RPMI7951 (cell line): ENCODE results near the gene EGLN2. TPM values are rescaled to one million over a fixed set of nuclear protein-coding genes. Genes with fewer than 3 reads are reported as not detected.
"Not testable (repeated sequence)": the region's sequence is repeated elsewhere in the genome, so short reads cannot be mapped to it uniquely, and the experiment has no call there.

Experiments
- DNase-seq: peaks from one replicate; pipeline ENCODE4 v3.0.0-alpha.2; 2012; ENCODE audit warnings: low read depth
- total RNA-seq: library from RNA; depleted of rRNA; stranded (reverse); fragments of >200 nt; shearing (Covaris generic); gene quantifications from 2 replicates; pipeline ENCODE4 v1.2.3, GENCODE V29; 2014

The EGLN2 gene
- total RNA-seq, 1 experiment from 2014 or later = 55.3 TPM

DNA sequence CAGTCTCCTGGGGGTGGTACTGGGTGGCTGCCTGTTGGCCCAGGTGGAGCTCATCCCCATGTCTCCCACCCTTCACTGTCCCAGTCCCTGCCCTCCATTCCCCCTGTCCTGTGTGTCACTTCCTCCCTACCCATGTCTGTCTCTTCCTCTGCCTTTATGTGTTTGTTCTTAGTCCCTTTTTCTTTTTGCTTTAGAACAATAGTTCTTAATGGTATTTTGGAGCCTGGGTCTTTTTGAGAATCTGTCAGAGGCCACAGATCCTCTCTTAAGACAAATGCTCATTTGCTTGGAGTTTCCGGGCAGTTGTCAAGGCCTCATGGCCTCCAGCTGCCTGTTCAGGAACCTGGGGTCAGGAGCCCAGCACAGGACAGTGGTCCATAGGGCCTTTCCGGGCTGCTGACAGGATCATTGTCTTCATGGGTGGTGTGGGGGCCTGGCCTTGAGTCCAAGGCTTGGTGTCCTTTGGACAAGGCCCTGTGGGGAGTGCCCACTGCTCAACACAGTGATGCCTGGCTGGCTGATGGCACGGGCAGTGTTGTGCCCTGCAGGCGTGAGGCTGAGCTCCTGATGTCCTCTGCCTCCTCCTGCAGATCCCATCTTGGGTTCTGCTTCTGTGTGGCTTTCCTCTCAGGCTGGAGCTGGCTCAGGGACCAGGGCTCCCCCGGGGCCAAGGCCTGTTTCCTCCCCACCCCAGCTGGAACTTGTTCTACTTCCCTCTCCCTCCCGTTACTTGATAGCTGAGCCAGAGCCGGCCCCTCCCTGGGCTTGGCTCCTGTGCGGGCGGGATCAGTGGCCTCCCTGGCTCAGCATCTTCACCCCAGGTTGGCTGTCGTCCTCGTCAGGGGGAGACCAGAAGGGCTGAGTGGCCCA, 3.5 kb downstream of the EGLN2 start:
- DNase-seq = no peak

- DNase-seq = no peak
Measured at GRCh38 chr19:40803170-40803856, 4.3 kb downstream of the EGLN2 start.

DNA sequence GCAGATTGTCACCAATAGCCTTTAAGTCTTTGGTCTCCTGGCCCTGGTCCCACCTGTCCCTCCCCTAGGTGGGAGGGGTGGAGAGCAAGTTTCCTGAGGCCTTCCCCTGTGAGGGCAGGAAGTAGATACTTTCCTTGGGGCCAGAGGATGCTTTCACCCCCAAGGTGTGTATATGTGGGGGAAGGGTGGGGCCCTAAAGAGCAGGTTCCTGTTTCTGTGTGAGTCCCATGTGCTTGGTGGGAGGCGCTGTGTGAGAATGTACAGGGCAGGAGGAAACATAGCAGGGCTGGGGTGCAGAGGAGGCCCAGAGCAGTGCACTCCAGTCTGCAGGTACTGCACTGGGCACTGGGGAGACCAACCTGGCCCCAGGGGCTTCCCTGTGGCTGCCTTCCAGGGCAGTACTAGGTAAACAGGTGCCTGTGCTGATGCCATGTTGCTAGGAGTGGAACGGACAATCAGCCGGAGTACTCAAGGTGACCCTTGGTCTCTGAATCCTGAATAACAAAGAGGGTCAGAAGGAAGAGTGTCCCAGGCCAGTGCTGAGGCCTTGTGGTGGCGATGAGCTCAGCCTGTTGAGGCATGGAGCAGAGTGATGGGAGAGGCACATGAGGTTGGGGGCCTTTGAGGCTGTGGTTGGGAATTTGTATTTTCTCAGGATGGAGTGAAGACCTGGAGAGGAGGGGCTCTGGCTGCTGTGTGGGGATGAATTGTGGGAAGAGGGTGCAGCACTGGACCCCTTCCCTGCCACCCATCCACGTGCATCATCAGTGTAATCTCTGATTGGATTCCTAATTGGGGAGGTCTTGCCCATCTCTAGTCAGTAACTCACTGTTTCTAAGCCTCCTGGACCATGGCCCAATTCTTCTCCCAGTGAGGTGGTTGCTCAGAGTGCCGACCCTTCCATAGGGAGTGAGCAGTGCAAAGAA, 5.1 kb downstream of the EGLN2 start:
- no peak for DNase-seq

- no peak for DNase-seq
Measured at GRCh38 chr19:40804783-40805242, 5.8 kb downstream of the EGLN2 start.

GRCh38 chr19:40805258-40805868, 6.4 kb downstream of the EGLN2 start:
- DNase-seq = no peak

DNA sequence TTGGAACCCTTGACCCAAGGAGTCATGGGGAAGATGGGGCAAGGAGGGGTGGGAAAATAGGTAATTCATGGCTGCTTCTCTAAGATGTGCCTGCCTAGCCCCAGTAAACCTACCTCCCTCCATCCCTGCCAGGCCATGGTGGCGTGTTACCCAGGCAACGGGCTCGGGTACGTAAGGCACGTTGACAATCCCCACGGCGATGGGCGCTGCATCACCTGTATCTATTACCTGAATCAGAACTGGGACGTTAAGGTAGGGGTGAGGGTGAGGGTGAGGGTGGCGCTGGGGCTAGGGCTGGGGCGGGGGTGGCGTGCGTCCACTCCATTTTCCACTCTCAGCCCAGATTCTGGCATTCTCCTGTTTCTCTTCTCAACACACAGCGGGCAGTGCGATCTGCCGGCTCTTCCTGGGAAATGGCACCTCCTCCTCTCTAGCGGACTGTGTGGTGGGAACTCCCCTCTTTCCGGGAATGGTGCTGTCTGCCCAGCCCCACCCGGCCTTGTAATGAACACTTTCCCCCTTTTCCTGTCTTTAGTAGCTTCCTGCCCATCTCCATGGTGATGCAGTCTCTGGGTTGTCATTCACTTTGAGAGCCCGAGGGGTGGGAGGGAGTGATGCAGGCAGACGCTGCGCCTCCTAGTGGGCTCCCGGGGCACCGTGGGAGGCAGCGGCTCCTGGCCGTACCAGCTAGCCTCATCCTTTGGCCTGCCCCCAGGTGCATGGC, 7.6 kb downstream of the EGLN2 start:
- peak; percentile 85 for DNase-seq

GRCh38 chr19:40807147-40808020, 8.4 kb downstream of the EGLN2 start:
- no peak for DNase-seq

- DNase-seq = no peak
Measured at GRCh38 chr19:40808021-40808325, 9.0 kb downstream of the EGLN2 start.

DNA sequence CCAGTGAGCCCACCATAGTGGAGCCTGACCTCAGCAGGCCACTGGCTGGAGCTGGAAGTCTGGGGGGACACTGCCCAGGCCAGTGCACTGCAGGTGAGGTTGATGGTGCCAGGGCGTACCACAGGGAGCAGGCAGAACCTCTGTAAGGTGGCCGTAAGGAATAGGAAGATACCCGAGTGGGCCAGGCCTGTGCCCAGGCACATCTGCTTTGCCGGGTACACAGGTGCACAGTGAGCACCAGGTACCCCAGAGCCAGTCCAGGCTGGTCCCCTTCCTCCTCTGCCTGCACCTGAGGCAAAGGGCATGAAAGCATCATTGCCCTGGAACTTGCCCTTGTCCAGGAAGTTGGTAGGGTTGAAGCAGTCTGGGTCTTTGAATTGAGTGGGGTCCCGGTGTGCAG, 9.5 kb downstream of the EGLN2 start:
- no peak for DNase-seq

GRCh38 chr19:40809358-40810086, 10.5 kb downstream of the EGLN2 start:
- DNase-seq = no peak

DNA sequence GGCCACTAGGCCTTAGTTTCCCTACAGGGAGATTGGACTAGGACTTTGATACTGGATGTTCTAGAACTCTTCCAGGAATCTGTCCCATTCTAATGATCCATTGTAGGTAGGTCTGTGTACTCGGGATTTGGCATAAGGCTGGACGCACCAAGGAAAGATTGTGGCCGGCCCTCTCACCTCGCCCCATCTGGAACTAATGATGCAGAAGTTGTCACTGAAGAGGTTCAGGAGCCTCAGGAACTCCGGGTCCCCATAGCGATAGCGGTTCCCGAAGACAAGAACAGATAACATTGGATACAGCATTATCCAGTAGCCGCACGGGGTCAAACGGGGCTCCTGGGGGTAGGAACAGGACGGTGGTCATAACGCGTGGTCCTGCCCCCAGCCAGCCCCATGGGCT, 11.2 kb downstream of the EGLN2 start:
- peak; percentile 75 for DNase-seq

GRCh38 chr19:40810649-40811408, 11.8 kb downstream of the EGLN2 start:
- DNase-seq = peak; percentile 88

DNA sequence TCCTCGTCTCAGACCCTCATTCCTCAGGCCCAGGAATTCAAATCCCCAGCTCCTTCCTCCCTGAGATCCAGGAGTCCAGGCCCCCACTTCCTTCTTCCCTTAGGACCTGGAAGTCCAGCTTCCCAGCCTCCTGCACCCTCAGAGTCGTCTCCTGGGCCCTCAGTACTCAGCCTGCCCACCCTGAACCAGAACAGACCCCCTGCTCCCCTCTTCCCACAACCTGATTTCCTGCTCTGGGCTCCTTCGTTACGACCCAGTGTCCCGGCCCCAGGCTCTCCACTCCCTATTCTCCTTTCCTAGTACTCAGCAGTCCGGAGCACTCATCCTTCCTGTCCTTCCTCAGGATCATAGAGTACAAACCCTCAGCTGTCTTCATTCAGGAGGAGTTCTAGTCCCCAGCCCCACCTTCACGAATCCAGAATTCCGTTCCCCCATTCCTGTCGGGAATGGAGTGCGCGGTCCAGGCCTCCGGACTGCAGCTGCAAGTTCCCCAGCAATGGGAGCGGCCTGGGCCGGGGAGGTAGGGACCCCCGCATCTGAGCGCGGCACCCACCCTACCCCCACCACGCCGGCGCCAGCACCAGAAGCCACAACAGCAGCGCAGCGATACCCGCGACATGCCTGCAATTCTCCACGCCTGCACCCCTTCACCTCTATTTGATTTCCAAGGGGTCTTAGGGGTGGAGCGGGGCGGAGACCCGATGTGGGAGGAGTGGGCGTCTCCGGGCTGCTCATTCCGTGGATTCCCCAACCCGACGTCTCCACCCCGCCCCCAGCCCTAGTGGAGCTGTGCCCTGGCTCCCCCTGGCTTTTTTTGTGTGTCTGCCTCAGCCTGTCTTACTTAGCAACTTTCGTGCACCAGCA, 12.7 kb downstream of the EGLN2 start:
- DNase-seq = no peak

DNA sequence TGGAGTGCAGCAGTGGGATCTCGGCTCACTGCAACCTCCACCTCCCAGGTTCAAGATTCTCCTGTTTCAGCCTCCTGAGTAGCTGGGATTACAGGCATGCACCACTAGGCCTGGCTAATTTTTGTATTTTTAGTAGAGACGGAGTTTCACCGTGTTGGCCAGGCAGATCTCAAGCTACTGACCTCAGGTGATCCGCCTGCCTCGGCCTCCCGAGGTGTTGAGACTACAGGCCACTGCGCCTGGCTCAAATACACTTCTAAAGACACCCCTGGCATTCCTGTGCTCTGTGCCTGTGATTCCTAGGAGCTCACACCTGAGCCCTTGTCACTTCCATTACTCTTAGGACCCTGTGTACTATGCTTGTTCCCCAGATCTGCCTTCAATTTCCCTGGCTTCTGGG, 13.6 kb downstream of the EGLN2 start:
- DNase-seq = not testable (repeated sequence)

- no peak for DNase-seq
Measured at GRCh38 chr19:40813182-40813581, 14.2 kb downstream of the EGLN2 start.

DNA sequence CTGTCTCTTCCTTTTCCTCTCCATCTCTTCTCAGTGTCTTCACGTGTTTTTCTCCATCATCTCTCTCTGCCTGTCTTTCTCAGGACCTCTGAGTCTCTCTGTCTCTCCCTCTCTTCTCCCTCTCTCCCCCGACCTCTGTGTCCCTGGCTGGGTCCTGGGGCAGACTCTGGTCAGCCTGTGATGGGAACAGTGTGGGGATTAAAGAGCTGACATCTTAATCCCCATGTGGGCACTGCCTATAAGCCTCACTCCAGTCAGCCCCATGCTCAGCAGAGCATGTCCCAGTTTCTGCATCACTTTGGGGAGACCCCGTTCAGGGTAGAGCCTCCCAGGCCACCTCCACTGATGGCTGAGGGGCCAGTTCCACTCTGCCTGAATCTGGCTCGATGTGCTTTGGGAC, 16.2 kb downstream of the EGLN2 start:
- no peak for DNase-seq
